Activated effector memory CD4-positive, alpha-beta T cell treated with Interleukin-2 at 50 U/mL for 16 hours (primary cell): ENCODE results near the gene GNA12.
A peak's percentile ranks its signal among the peaks of the same experiment; 100 is the strongest.
"Not testable (repeated sequence)": the region's sequence is repeated elsewhere in the genome, so short reads cannot be mapped to it uniquely, and the experiment has no call there.

Experiments used
- DNase-seq: peaks from one replicate; pipeline ENCODE4 v3.0.0-alpha.2; 2020

Gene GNA12

GRCh38 chr7:2774935-2775334 is 69.2 kb downstream of the GNA12 start:
- DNase-seq, result no peak

- no peak for DNase-seq
Observed at GRCh38 chr7:2774280-2774679, 69.8 kb downstream of the GNA12 start.

GRCh38 chr7:2773608-2774007 is 70.5 kb downstream of the GNA12 start:
- no peak for DNase-seq

GRCh38 chr7:2771274-2771731 is 72.8 kb downstream of the GNA12 start:
- DNase-seq, result no peak

GRCh38 chr7:2764621-2765020 is 79.5 kb downstream of the GNA12 start:
- no peak for DNase-seq

- DNase-seq, result no peak
Observed at GRCh38 chr7:2763597-2763996, 80.5 kb downstream of the GNA12 start.

GRCh38 chr7:2761801-2762497 is 82.2 kb downstream of the GNA12 start:
- DNase-seq, result no peak

- DNase-seq, result no peak
Observed at GRCh38 chr7:2761131-2761624, 82.9 kb downstream of the GNA12 start.

- no peak for DNase-seq
Observed at GRCh38 chr7:2760098-2760889, 83.8 kb downstream of the GNA12 start.

GRCh38 chr7:2759736-2760097 is 84.4 kb downstream of the GNA12 start:
- no peak for DNase-seq

GRCh38 chr7:2758673-2759616 is 85.2 kb downstream of the GNA12 start:
- DNase-seq, result no peak

GRCh38 chr7:2757904-2758672 is 86.0 kb downstream of the GNA12 start:
- peak; percentile 28 for DNase-seq

- DNase-seq, result no peak
Observed at GRCh38 chr7:2757361-2757903, 86.7 kb downstream of the GNA12 start.

GRCh38 chr7:2755531-2755930 is 88.6 kb downstream of the GNA12 start:
- no peak for DNase-seq

GRCh38 chr7:2754912-2755311 is 89.2 kb downstream of the GNA12 start:
- DNase-seq, result no peak

- no peak for DNase-seq
Observed at GRCh38 chr7:2754086-2754485, 90.0 kb downstream of the GNA12 start.

- DNase-seq, result no peak
Observed at GRCh38 chr7:2753148-2753547, 91.0 kb downstream of the GNA12 start.

- DNase-seq, result no peak
Observed at GRCh38 chr7:2751086-2751485, 93.0 kb downstream of the GNA12 start.

GRCh38 chr7:2750004-2750407 is 94.1 kb downstream of the GNA12 start:
- DNase-seq, result no peak

- DNase-seq, result not testable (repeated sequence)
Observed at GRCh38 chr7:2748684-2749083, 95.4 kb downstream of the GNA12 start.

- DNase-seq, result not testable (repeated sequence)
Observed at GRCh38 chr7:2743523-2744185, 100.5 kb downstream of the GNA12 start.
